ENCODE data around the gene OR2V2.

DNA sequence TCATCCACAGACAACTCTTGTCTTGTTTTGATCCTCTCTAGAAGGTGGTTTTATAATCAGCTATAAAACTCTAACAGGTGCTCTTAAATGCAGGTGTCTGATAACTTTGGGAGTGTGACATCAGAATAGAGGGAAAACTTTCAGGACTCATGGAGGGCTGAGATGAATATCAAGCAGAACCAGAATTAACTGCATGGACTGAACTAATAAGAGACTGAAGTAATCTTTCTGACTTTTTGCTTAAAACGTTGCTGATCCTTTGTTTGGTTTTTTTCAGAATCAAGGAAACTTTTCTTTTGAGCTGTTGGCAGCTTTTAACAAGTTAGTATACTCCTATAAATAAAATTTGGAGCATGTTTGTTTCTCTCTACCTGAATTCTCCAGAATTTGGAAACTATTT, 2.3 kb upstream of the OR2V2 start:
- TF ChIP-seq TCF3 (IDR thresholded peaks at IDR 0.05; ENCODE audit: borderline replicate concordance, insufficient read depth, low read depth, low read length) (no peak), RFX5 (IDR thresholded peaks at IDR 0.05; ENCODE audit: low read depth, low read length) (no peak)
